HepG2 (cell line): Measurements from ENCODE around the gene DNAJA2. TPM values are rescaled to one million over a fixed set of nuclear protein-coding genes. Genes with fewer than 3 reads are reported as not detected.
A peak's percentile ranks its signal among the peaks of the same experiment; 100 is the strongest.

Source experiments
- ATM ChIP-seq: fragments of 450-650 bp; IDR thresholded peaks from 2 replicates; pipeline ENCODE4 v1.7.1; 2017; ENCODE audit warnings: mild to moderate bottlenecking, borderline replicate concordance
- BATF2 ChIP-seq: sonication (generic); formaldehyde crosslinking; IDR thresholded peaks from 2 replicates; pipeline ENCODE4 v1.8.0; 2022; ENCODE audit warnings: mild to moderate bottlenecking, missing genetic modification reagents, moderate library complexity
- CBFB ChIP-seq: sonication (generic); formaldehyde crosslinking; IDR thresholded peaks from 2 replicates; pipeline ENCODE4 v1.4.0; 2020; ENCODE audit warnings: missing genetic modification reagents
- ELF4 ChIP-seq: sonication (generic); formaldehyde crosslinking; IDR thresholded peaks from 2 replicates; pipeline ENCODE4 v1.5.0; 2020; ENCODE audit warnings: missing genetic modification reagents, mild to moderate bottlenecking, moderate library complexity, borderline replicate concordance
- FOXA1 ChIP-seq, 2 experiments: fragments of 450-650 bp in 1 of 2; sonication (generic) in 1 of 2; formaldehyde crosslinking in 1 of 2; IDR thresholded peaks; 2 replicates each; pipeline versions ENCODE4 v1.4.0 to v1.6.1; 2016 to 2020; ENCODE audit warnings: missing genetic modification reagents in 1 of 2
- HNRNPH1 ChIP-seq: fragments of 200-400 bp; formaldehyde crosslinking; optimal IDR thresholded peaks from 2 replicates; pipeline ENCODE3; 2017; ENCODE audit warnings: mild to moderate bottlenecking, low read depth, low read length
- KDM6A ChIP-seq: IDR thresholded peaks from 2 replicates; pipeline ENCODE4 v1.6.1; 2016; ENCODE audit warnings: low read depth
- LCORL ChIP-seq, 2 experiments: fragments of 450-650 bp in 1 of 2; sonication (generic) in 1 of 2; formaldehyde crosslinking in 1 of 2; IDR thresholded peaks; 2 replicates each; pipeline versions ENCODE4 v1.5.0 to v1.6.1; 2017 to 2020; ENCODE audit warnings: antibody characterized with exemption in 1 of 2, missing genetic modification reagents in 1 of 2
- MAFF ChIP-seq: IDR thresholded peaks from 2 replicates; pipeline ENCODE4 v1.6.1; 2011; ENCODE audit warnings: low read depth, low read length, improper control_type of control experiment
- MTF1 ChIP-seq: sonication (generic); formaldehyde crosslinking; IDR thresholded peaks from 2 replicates; pipeline ENCODE4 v1.5.0; 2020; ENCODE audit warnings: missing genetic modification reagents
- NR2F6 ChIP-seq, 2 experiments: IDR thresholded peaks; 2 replicates each; pipeline ENCODE4 v1.6.1; 2016; ENCODE audit warnings: antibody characterized with exemption in 1 of 2, mild to moderate bottlenecking in 1 of 2
- PHF8 ChIP-seq: sonication (generic); formaldehyde crosslinking; IDR thresholded peaks from 2 replicates; pipeline ENCODE4 v1.5.0; 2020; ENCODE audit warnings: missing genetic modification reagents
- POLR2AphosphoS2 ChIP-seq: IDR thresholded peaks from 2 replicates; pipeline ENCODE4 v1.6.1; 2011; ENCODE audit warnings: low read depth, low read length, improper control_type of control experiment
- RNF2 ChIP-seq: fragments of 450-650 bp; conservative IDR thresholded peaks from 2 replicates; pipeline ENCODE4 v1.6.1; 2016; ENCODE audit warnings: low read depth
- SALL1 ChIP-seq: sonication (generic); formaldehyde crosslinking; IDR thresholded peaks from 2 replicates; pipeline ENCODE4 v1.8.0; 2022; ENCODE audit warnings: mild to moderate bottlenecking, missing genetic modification reagents
- SRF ChIP-seq: IDR thresholded peaks from 2 replicates; pipeline ENCODE4 v1.6.1; 2011; ENCODE audit warnings: mild to moderate bottlenecking, low read depth, low read length, moderate library complexity
- TCF7 ChIP-seq: sonication (generic); IDR thresholded peaks from 2 replicates; pipeline ENCODE4 v1.6.1; 2016; ENCODE audit warnings: antibody characterized with exemption, low read depth
- USF2 ChIP-seq, 2 experiments: sonication (generic) in 1 of 2; formaldehyde crosslinking in 1 of 2; IDR thresholded peaks; 2 replicates each; pipeline versions ENCODE4 v1.5.1 to v1.6.1; 2011 to 2020; ENCODE audit warnings: borderline replicate concordance in 1 of 2, low read depth in 1 of 2, low read length in 1 of 2, mild to moderate bottlenecking in 1 of 2, missing genetic modification reagents in 1 of 2, moderate library complexity in 1 of 2
- ZMYM4 ChIP-seq: sonication (generic); formaldehyde crosslinking; IDR thresholded peaks from 2 replicates; pipeline ENCODE4 v1.8.1; 2023; ENCODE audit warnings: mild to moderate bottlenecking, missing genetic modification reagents
- ZNF274 ChIP-seq: sonication (generic); formaldehyde crosslinking; IDR thresholded peaks from 2 replicates; pipeline ENCODE4 v1.5.1; 2020; ENCODE audit warnings: mild to moderate bottlenecking, missing genetic modification reagents
- ZNF580 ChIP-seq: IDR thresholded peaks from 2 replicates; pipeline ENCODE4 v1.6.1; 2016; ENCODE audit warnings: low read depth, borderline replicate concordance
- ZNF597 ChIP-seq: sonication (generic); formaldehyde crosslinking; IDR thresholded peaks from 2 replicates; pipeline ENCODE4 v1.5.0; 2020; ENCODE audit warnings: missing genetic modification reagents
- ZNF709 ChIP-seq: sonication (generic); formaldehyde crosslinking; IDR thresholded peaks from 2 replicates; pipeline ENCODE4 v1.5.0; 2020; ENCODE audit warnings: mild to moderate bottlenecking, missing genetic modification reagents
- ZNF720 ChIP-seq: sonication (generic); formaldehyde crosslinking; IDR thresholded peaks from 2 replicates; pipeline ENCODE4 v1.4.0; 2020; ENCODE audit warnings: missing genetic modification reagents
- ZNF773 ChIP-seq: sonication (generic); formaldehyde crosslinking; IDR thresholded peaks from 2 replicates; pipeline ENCODE4 v1.4.0; 2020; ENCODE audit warnings: missing genetic modification reagents, borderline replicate concordance
- ZSCAN30 ChIP-seq: sonication (generic); formaldehyde crosslinking; IDR thresholded peaks from 2 replicates; pipeline ENCODE4 v1.5.0; 2020; ENCODE audit warnings: mild to moderate bottlenecking, missing genetic modification reagents
- polyA plus RNA-seq, 8 experiments: library from polyadenylated mRNA; depleted of rRNA in 3 of 8; stranded (reverse) in 7 of 8; unstranded in 1 of 8; fragments of >200 nt; fragmentation: Illumina TruSeq in 4 of 8; extraction: Trizol in 4 of 8; gene quantifications; 2 replicates each; pipeline versions ENCODE4 v1.2.1 to v1.2.3, GENCODE V29; 2011 to 2016; ENCODE audit warnings: low read depth in 4 of 8, missing spikeins in 1 of 8, mixed read lengths in 1 of 8; ENCODE audit not compliant: insufficient read depth in 1 of 8
- total RNA-seq, 5 experiments: library from RNA; depleted of rRNA; stranded (reverse); fragments of >200 nt; fragmentation: Illumina TruSeq; extraction: Trizol; gene quantifications; 2 replicates each; pipeline ENCODE4 v1.2.3, GENCODE V29; 2016; ENCODE audit warnings: low read depth in 1 of 5

The DNAJA2 gene
- total and polyA plus RNA-seq, 2 of the 13 experiments (the other 11 are each of a cell fraction or from before 2014, with no cell fraction given): 25.4 to 176 TPM

GRCh38 chr16:46918905-46919792, 54.3 kb downstream of the DNAJA2 start (continued):
- peak; percentile 87 for TF ChIP-seq CBFB (CRISPR knock-in tag)
- no peak for TF ChIP-seq MTF1 (CRISPR knock-in tag)
- 0 out of 2 replicates have a peak, but pooled peaks have one; percentile 57 for TF ChIP-seq TCF7
- peak; percentile 85 for TF ChIP-seq BATF2 (CRISPR knock-in tag)
- no peak for TF ChIP-seq ZNF597 (CRISPR knock-in tag)
- TF ChIP-seq KDM6A (CRISPR knock-in tag): 0 out of 2 replicates have a peak, but pooled peaks have one; percentile 28
- 0 out of 2 replicates have a peak, but pooled peaks have one; percentile 61 for TF ChIP-seq POLR2AphosphoS2
- TF ChIP-seq ZNF720 (CRISPR knock-in tag): no peak
- TF ChIP-seq ZNF773 (CRISPR knock-in tag): no peak
- peak; percentile 100 for TF ChIP-seq NR2F6 (IDR thresholded peaks at IDR 0.05)
- peak; percentile 99 for TF ChIP-seq NR2F6 (CRISPR knock-in tag; IDR thresholded peaks at IDR 0.05)
- no peak for TF ChIP-seq RNF2
- no peak for TF ChIP-seq ZNF580 (CRISPR knock-in tag)
- TF ChIP-seq MAFF: no peak
- TF ChIP-seq ZNF709 (CRISPR knock-in tag): peak; percentile 49; the same call in 1 of the 2 replicates
- TF ChIP-seq USF2 (IDR thresholded peaks at IDR 0.05; ENCODE audit: low read depth, low read length): no peak
- TF ChIP-seq USF2 (CRISPR knock-in tag; IDR thresholded peaks at IDR 0.05; ENCODE audit: borderline replicate concordance): no peak; the same call in 1 of the 2 replicates
- TF ChIP-seq LCORL (IDR thresholded peaks at IDR 0.05): no peak
- TF ChIP-seq LCORL (CRISPR knock-in tag; IDR thresholded peaks at IDR 0.05): peak; percentile 37
- no peak for TF ChIP-seq ELF4 (CRISPR knock-in tag)
- TF ChIP-seq SRF: 0 out of 2 replicates have a peak, but pooled peaks have one; percentile 42
- TF ChIP-seq ATM: no peak
- TF ChIP-seq PHF8 (CRISPR knock-in tag): peak; percentile 32; the same call in 1 of the 2 replicates
- peak; percentile 90 for TF ChIP-seq ZMYM4
- TF ChIP-seq HNRNPH1: no peak
- no peak for TF ChIP-seq ZSCAN30 (CRISPR knock-in tag)
- TF ChIP-seq ZNF274 (CRISPR knock-in tag): peak; percentile 38; the same call in 1 of the 2 replicates
- no peak for TF ChIP-seq FOXA1 (IDR thresholded peaks at IDR 0.05)
- peak; percentile 90 for TF ChIP-seq FOXA1 (CRISPR knock-in tag; IDR thresholded peaks at IDR 0.05)
- peak; percentile 92 for TF ChIP-seq SALL1
